Epithelial cell of proximal tubule (primary cell): Measurements from ENCODE around the gene TPRN. TPM values are rescaled to one million over a fixed set of nuclear protein-coding genes. Genes with fewer than 3 reads are reported as not detected.
A peak's percentile ranks its signal among the peaks of the same experiment; 100 is the strongest.

Source experiments
- DNase-seq: peaks from one replicate; pipeline ENCODE4 v3.0.0-alpha.2; 2011; ENCODE audit warnings: low read depth
- H3K4me3 ChIP-seq: 2 replicates; pipeline ENCODE4 v1.5.1; 2011; ENCODE audit warnings: low read depth, mild to moderate bottlenecking, low read length
- total RNA-seq: library from RNA; depleted of rRNA; stranded (reverse); fragments of >200 nt; gene quantifications from 2 replicates; pipeline ENCODE4 v1.2.3, GENCODE V29; 2015
- TF ChIP-seq, protein P1 (sequence below): conservative IDR thresholded peaks from 2 replicates; pipeline ENCODE4 v1.5.1; 2012; ENCODE audit warnings: low read depth, mild to moderate bottlenecking, low read length

The TPRN gene
- total RNA-seq, 1 donor from 2014 or later, result 10.5 TPM

DNA sequence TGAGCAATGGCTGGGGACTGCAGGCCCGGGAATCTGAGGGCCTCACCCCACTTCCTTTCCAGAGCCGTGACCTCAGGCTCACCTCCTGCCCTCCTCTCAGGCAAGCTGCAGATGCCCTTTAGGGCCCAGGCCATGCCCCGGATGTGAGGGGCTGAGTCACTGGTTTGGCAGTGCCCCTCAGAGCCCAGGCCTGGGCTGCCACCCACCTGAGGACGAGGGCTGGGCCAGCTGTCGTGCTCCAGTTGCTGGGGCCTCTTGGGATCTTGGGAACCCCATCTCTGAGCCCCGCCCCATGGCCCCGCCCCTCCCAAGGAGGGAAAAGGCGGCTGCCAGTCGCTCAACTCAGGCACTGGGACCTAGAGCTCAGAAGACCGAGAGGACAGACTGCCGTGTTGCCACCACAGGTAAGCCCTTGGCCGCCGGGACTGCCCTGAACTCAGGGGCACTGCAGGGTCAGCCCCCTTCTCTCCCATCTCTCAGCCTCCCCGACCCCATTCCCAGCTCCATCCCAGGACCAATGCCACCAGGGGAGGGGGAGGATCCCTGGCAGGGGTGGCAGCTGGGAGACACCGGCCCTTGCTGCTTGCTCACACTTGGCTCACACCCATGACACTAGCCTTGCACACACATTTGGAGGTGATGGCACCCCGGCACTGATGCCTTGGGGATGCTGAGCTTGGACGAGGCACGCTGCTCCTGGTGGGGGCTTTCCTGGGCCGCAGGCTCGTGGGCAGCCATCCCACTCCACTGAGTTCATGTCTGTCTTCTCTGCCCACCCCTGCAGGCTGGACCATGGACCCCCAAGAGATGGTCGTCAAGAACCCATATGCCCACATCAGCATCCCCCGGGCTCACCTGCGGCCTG lies 24.5 kb upstream of the TPRN start, which contains the start of gene CYSRT1:
CYSRT1 (plus strand) TSS at position 345 of the 865 bp plus-strand sequence; CDS start at position 793, 448 bp downstream.
- peak within 1 kb of the TSS; percentile 91 for H3K4me3 ChIP-seq
- no peak for DNase-seq
- TF ChIP-seq, protein P1, sequence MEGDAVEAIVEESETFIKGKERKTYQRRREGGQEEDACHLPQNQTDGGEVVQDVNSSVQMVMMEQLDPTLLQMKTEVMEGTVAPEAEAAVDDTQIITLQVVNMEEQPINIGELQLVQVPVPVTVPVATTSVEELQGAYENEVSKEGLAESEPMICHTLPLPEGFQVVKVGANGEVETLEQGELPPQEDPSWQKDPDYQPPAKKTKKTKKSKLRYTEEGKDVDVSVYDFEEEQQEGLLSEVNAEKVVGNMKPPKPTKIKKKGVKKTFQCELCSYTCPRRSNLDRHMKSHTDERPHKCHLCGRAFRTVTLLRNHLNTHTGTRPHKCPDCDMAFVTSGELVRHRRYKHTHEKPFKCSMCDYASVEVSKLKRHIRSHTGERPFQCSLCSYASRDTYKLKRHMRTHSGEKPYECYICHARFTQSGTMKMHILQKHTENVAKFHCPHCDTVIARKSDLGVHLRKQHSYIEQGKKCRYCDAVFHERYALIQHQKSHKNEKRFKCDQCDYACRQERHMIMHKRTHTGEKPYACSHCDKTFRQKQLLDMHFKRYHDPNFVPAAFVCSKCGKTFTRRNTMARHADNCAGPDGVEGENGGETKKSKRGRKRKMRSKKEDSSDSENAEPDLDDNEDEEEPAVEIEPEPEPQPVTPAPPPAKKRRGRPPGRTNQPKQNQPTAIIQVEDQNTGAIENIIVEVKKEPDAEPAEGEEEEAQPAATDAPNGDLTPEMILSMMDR, result no peak

- DNase-seq, result peak; percentile 80
- TF ChIP-seq, protein P1, result no peak
- H3K4me3 ChIP-seq, result peak overlapping the region; percentile 91
These were observed 22.8 kb upstream of the TPRN start for GRCh38 chr9:137223078-137223970.

GRCh38 chr9:137222190-137223077 lies 21.9 kb upstream of the TPRN start, which contains the start of gene RNF208:
Gene RNF208, minus strand, starts transcription at chr9:137222240. Its CDS starts 1,028 bp downstream, at chr9:137221212.
- H3K4me3 ChIP-seq, result peak within 1 kb of the TSS; percentile 91
- no peak for DNase-seq
- TF ChIP-seq, protein P1, result no peak

DNA sequence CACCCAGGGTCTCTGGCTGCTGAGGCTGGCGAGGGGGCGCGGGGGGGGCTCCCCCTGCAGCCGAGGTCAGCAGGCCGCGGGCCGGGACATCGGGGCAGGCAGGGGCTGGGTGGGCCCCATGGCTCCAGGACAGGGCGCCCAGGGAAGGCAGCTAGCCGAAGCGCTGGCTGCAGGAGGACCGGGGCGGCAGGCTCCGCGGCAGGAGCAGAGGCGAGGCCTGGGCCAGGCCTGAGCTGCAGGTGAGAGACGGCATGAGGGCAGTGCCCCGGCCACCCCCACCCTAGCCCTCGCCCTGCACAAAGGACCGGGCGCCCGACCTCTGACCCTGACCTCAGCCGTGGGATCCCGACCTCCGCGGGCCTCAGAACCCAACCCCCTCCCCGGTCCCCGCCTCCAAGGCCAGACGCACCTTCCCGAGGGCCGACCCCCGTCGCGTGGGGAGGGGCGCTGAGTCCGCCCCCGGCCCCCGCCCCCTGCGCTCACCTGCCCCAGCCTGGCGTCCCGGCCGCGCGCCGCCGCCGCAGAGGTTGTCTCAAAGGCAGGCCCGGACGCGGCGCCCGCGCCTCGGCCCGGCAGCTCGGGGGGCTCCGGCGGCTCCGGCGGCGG lies 21.1 kb upstream of the TPRN start:
- TF ChIP-seq, protein P1, result no peak
- no peak for DNase-seq
- peak overlapping the region; percentile 52 for H3K4me3 ChIP-seq

DNA sequence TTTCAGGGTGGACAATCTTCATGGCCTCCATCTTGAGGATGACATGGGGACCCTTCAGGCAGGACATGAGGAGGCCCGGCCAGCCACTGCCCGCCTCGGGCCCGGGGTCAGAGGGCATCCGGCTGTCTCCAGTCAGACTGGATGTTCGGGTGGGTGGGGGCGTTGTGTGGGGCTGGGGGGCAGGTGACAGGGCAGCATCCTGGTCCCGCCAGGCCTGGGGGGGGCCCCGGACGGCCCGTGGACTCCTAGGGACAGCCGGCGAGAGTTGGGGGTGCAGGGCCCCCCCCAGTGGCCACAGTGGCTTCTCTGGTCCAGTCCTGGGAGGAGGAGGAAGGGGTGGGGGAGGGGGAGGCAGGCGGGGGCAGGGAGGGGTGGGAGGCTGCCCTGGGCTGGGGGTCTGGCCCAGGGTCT lies 20.6 kb upstream of the TPRN start:
- TF ChIP-seq, protein P1, result no peak
- no peak overlapping the region for H3K4me3 ChIP-seq
- no peak for DNase-seq
